Smooth muscle cell (in vitro differentiated cells): ENCODE data around the gene SFMBT1. TPM values are rescaled to one million over a fixed set of nuclear protein-coding genes. Genes with fewer than 3 reads are reported as not detected.

ENCODE experiments used
- DNase-seq: peaks from one replicate; lab custom pipeline; 2025; ENCODE audit not compliant: unreplicated experiment; lab: John Stamatoyannopoulos, UW
- H2AFZ ChIP-seq: fragments of 200-600 bp; sonication (generic); 2 replicates; pipeline ENCODE4 v1.6.0; 2016; ENCODE audit warnings: antibody characterized with exemption, low read depth, mild to moderate bottlenecking
- H3F3A ChIP-seq: fragments of 200-600 bp; sonication (generic); 2 replicates; pipeline ENCODE4 v1.6.0; 2017; ENCODE audit warnings: antibody characterized with exemption, low read depth
- H3K27ac ChIP-seq: fragments of 200-600 bp; sonication (generic); 2 replicates; pipeline ENCODE4 v1.5.1; 2016; ENCODE audit warnings: low read depth, mild to moderate bottlenecking
- H3K27me3 ChIP-seq: fragments of 200-600 bp; sonication (generic); 2 replicates; pipeline ENCODE4 v1.6.1; 2016; ENCODE audit warnings: low read depth, mild to moderate bottlenecking
- H3K36me3 ChIP-seq: fragments of 200-600 bp; sonication (generic); 2 replicates; pipeline ENCODE4 v1.5.1; 2016; ENCODE audit warnings: low read depth
- H3K4me1 ChIP-seq: fragments of 200-600 bp; sonication (generic); 2 replicates; pipeline ENCODE4 v1.5.1; 2016; ENCODE audit warnings: low read depth
- H3K4me2 ChIP-seq: fragments of 200-600 bp; sonication (generic); 2 replicates; pipeline ENCODE4 v1.6.0; 2016; ENCODE audit warnings: mild to moderate bottlenecking
- H3K4me3 ChIP-seq: fragments of 200-600 bp; sonication (generic); 2 replicates; pipeline ENCODE4 v1.5.1; 2016; ENCODE audit warnings: mild to moderate bottlenecking
- H3K79me2 ChIP-seq: fragments of 200-600 bp; sonication (generic); 2 replicates; pipeline ENCODE4 v1.6.0; 2016; ENCODE audit warnings: low read depth, mild to moderate bottlenecking
- H3K9ac ChIP-seq: fragments of 200-600 bp; sonication (generic); 2 replicates; pipeline ENCODE4 v1.6.0; 2016; ENCODE audit warnings: low read depth
- H3K9me3 ChIP-seq: fragments of 200-600 bp; sonication (generic); replicated peaks from 2 replicates; pipeline ENCODE4 v1.5.1; 2016; ENCODE audit warnings: low read depth
- H4K20me1 ChIP-seq: fragments of 200-600 bp; sonication (generic); 2 replicates; pipeline ENCODE4 v1.6.0; 2016; ENCODE audit warnings: low read depth
- CTCF ChIP-seq: fragments of 200-600 bp; sonication (generic); IDR thresholded peaks from 2 replicates; pipeline ENCODE4 v1.5.1; 2017; ENCODE audit warnings: borderline replicate concordance, mild to moderate bottlenecking, antibody characterized with exemption; ENCODE audit not compliant: insufficient read depth, poor library complexity, severe bottlenecking
- WGBS: methylation state at CpG from one replicate; pipeline ENCODE4 v1.1.7; 2016; ENCODE audit warnings: low lambda C conversion rate; 5-methylcytosine and 5-hydroxymethylcytosine counted together
- polyA plus RNA-seq: library from polyadenylated mRNA; unstranded; fragments of >200 nt; fragmentation: Nextera tagmentation; extraction: Ambion mirVana; gene quantifications from 2 replicates; pipeline ENCODE4 v1.2.1, GENCODE V29; 2016
- total RNA-seq: library from RNA; depleted of rRNA; stranded (reverse); fragments of >200 nt; gene quantifications from 2 replicates; pipeline ENCODE4 v1.2.3, GENCODE V29; 2014

SFMBT1 gene
- total and polyA plus RNA-seq, 2 experiments from 2014 or later, result 1.4 to 2.2 TPM

- Histone ChIP-seq H3K4me2 (no peak overlapping the region), H3K9ac (no peak overlapping the region), H3K27me3 (no peaks in the 10 kb centered on the region)
Observed at GRCh38 chr3:53083521-53083920, 37.6 kb upstream of the SFMBT1 start.

GRCh38 chr3:53082736-53083135, 36.9 kb upstream of the SFMBT1 start:
- H3K9ac ChIP-seq, result no peak overlapping the region
- H3K79me2 ChIP-seq, result no peaks in the 10 kb centered on the region
- H3K4me1 ChIP-seq, result no peaks in the 10 kb centered on the region
- H3K27me3 ChIP-seq, result no peaks in the 10 kb centered on the region
- no peaks in the 10 kb centered on the region for H3F3A ChIP-seq
- H2AFZ ChIP-seq, result no peak overlapping the region
- H3K4me2 ChIP-seq, result no peak overlapping the region
- 83% methylated on average over 8 of the region's 8 CpGs for WGBS
- H3K9me3 ChIP-seq, result no peaks in the 10 kb centered on the region
- H3K27ac ChIP-seq, result no peak overlapping the region
- no peak for DNase-seq
- no peak for TF ChIP-seq CTCF
- no peaks in the 10 kb centered on the region for H3K36me3 ChIP-seq
- H3K4me3 ChIP-seq, result no peak overlapping the region
- no peaks in the 10 kb centered on the region for H4K20me1 ChIP-seq

More at GRCh38 chr3:53083521-53083920, 37.6 kb upstream of the SFMBT1 start:
- 75% methylated on average over 8 of the region's 8 CpGs for WGBS
- Histone ChIP-seq H3K4me1 (no peaks in the 10 kb centered on the region), H2AFZ (no peak overlapping the region), H3F3A (no peaks in the 10 kb centered on the region), H3K9me3 (no peaks in the 10 kb centered on the region), H3K79me2 (no peaks in the 10 kb centered on the region), H3K27ac (no peak overlapping the region), H4K20me1 (no peaks in the 10 kb centered on the region), H3K36me3 (no peaks in the 10 kb centered on the region), H3K4me3 (no peak overlapping the region)
- DNase-seq, result no peak
- TF ChIP-seq CTCF, result no peak

- no peak for TF ChIP-seq CTCF
- 96% methylated on average over 5 of the region's 5 CpGs for WGBS
- no peak for DNase-seq
- Histone ChIP-seq H3K27ac (no peak overlapping the region), H2AFZ (no peak overlapping the region), H3K79me2 (no peaks in the 10 kb centered on the region), H3K4me2 (no peak overlapping the region), H3K9me3 (no peaks in the 10 kb centered on the region), H3K4me3 (no peak overlapping the region), H3F3A (no peaks in the 10 kb centered on the region), H3K27me3 (no peaks in the 10 kb centered on the region), H3K4me1 (no peaks in the 10 kb centered on the region), H3K9ac (no peak overlapping the region), H3K36me3 (no peaks in the 10 kb centered on the region), H4K20me1 (no peaks in the 10 kb centered on the region)
Observed at GRCh38 chr3:53081318-53081717, 35.4 kb upstream of the SFMBT1 start.

- 88% methylated on average over 7 of the region's 7 CpGs for WGBS
- no peak overlapping the region for H3K4me2 ChIP-seq
Observed at GRCh38 chr3:53080612-53081205, 34.8 kb upstream of the SFMBT1 start.

More at GRCh38 chr3:53080612-53081205, 34.8 kb upstream of the SFMBT1 start:
- H3K4me3 ChIP-seq, result no peak overlapping the region
- no peak for DNase-seq
- TF ChIP-seq CTCF, result no peak
- no peaks in the 10 kb centered on the region for H3K79me2 ChIP-seq
- no peaks in the 10 kb centered on the region for H3K36me3 ChIP-seq
- H3F3A ChIP-seq, result no peaks in the 10 kb centered on the region
- no peaks in the 10 kb centered on the region for H3K27me3 ChIP-seq
- no peak overlapping the region for H3K9ac ChIP-seq
- no peaks in the 10 kb centered on the region for H4K20me1 ChIP-seq
- H3K4me1 ChIP-seq, result no peaks in the 10 kb centered on the region
- no peaks in the 10 kb centered on the region for H3K9me3 ChIP-seq
- no peak overlapping the region for H2AFZ ChIP-seq
- H3K27ac ChIP-seq, result no peak overlapping the region
